ENCODE measurements around the gene PRPF31. TPM values are rescaled to one million over a fixed set of nuclear protein-coding genes. Genes with fewer than 3 reads are reported as not detected.

PRPF31 gene
- polyA plus RNA-seq, 1 donor: 55.9 TPM

DNA sequence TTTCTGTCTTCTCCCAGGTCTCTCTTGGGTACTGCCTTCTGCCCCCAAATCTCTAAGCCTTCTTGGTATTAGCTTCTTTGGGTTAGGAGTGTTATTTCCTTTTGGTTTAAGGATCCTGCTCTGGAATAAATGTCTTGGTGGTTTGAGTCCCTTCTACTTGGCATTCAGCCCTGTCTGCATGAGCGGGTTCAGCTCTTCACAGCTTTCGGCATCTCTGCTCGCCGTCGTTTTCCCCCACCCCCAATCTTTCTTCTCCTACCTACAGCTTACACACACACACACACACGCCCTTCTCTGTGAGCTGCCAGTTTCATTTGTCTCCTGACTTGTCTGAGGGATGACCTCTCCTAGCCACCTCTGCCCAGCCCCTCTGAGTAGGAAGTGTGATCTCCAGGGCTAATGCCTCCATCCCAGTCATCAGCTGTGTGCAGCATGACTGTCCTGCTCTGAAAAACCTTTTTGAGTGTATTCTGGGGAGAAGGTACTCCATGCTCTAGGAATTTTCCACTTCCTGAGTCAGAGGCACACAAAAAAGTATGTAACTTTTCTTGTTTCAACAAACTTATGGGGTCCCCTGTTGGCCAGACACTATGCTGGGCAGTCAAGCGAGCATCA, 26.7 kb downstream of the PRPF31 start:
- no peak for DNase-seq

DNA sequence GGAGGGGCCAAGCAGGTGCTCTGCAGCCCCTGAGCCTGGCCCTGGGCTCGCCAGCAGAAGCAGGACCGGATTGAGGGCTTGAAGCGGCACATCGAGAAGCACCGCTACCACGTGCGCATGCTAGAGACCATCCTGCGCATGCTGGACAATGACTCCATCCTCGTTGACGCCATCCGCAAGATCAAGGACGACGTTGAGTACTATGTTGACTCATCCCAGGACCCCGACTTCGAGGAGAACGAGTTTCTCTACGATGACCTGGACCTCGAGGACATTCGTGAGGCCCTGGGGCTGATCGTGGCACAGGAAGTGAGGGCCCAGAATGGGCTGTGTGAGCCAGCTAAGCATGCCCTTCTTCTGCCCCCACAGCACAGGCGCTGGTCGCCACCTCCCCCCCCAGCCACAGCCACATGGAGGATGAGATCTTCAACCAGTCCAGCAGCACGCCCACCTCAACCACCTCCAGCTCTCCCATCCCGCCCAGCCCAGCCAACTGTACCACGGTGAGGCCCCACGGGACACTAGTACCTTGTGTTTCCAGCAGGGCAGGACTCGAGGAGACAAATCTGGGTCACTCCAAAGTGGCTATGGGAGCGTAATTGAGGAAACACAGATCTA, 30.1 kb downstream of the PRPF31 start:
- no peak for DNase-seq

DNA sequence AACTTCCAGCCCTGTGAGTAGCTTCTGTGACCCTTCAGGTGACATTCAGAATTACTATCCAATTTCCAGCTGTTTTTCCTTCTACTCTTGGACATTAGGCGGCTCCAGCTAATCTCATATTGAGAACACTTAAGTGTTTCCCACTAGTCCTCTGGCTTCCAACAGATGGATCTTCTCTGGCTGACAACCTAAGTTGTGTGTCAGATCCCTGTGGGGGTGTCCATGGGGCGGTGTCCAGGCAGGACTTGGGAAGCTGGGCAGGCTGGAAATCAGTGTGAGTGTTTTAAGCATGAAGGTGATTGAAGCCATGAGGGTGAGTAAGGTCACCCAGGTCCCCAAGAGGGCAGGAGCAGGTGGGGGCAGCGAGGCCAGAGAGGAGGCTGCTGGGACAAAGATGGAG, 32.1 kb downstream of the PRPF31 start:
- no peak for DNase-seq

DNA sequence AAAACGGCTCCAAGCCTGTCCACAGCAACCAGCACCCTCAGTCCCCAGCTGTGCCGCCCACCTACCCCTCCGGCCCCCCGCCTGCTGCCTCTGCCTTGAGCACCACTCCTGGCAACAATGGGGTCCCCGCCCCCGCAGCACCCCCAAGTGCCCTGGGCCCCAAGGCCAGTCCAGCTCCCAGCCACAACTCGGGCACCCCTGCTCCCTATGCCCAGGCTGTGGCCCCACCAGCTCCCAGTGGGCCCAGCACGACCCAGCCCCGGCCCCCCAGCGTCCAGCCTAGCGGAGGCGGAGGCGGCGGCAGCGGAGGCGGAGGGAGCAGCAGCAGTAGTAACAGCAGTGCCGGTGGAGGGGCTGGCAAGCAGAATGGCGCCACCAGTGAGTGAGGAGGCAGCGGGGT, 32.6 kb downstream of the PRPF31 start:
- DNase-seq: no peak

DNA sequence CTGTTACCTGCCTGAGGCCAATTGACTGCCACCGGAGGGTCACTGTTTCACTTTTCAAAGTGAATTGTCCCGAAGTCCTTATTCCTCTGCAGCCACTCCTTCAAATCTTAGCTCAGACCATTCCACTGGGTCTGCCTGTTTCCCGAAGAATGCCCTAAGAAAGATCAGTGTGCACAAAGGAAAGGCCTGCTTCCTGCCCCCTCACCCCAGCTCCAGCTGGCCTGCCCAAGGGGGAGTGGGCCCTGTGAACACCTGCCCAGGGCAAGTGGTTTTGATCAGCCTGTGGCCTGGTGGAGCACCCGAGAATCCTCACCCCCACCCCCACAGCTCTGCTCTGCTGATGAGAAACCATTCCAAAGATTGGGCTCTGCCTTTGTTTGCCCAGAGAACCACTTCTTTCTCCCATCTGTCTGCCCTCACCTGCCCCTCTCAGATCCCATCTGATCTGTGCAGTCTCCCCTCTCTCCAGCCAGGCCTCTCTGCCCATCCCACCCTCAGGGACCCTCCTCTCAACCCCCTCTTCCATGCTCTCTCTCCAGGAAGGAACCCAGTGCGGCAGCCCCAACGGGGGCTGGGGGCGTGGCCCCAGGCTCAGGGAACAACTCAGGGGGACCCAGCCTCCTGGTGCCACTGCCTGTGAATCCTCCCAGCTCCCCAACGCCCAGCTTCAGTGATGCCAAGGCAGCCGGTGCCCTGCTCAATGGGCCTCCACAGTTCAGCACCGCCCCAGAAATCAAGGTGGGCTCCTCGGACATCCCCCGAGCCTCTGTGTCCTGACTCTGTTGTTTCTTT, 33.7 kb downstream of the PRPF31 start:
- DNase-seq: no peak

DNA sequence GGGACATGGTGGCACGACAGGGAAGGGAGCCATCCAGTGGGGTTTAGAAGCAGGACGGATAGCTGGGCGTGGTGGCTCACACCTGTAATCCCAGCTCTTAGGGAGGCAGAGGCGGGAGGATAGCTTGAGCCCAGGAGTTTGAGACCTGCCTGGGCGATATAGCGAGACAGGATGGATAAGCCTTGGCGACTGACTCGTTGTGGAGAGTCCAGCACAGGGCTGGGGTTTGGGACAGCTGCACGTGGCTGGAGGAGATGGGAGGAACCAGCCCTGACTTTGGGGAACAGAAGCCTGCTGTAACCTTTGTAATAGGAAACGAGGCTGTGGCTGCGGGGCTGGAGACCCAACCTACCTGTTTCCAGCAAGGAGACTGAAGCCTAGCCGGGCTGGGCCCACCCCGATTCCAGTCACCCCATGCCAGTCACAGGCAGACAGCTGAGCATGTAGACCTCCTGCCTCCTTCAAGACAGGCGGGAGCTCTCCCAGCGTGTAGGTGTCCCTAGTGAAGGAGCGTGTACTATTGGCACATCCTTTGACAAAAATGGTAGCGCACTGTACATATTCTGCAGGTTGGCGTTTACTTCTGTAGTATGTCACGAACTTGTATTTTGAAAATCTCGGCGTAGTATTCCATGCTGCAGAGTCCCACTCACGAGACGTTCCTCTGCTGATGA, 35.9 kb downstream of the PRPF31 start:
- DNase-seq: no peak

DNA sequence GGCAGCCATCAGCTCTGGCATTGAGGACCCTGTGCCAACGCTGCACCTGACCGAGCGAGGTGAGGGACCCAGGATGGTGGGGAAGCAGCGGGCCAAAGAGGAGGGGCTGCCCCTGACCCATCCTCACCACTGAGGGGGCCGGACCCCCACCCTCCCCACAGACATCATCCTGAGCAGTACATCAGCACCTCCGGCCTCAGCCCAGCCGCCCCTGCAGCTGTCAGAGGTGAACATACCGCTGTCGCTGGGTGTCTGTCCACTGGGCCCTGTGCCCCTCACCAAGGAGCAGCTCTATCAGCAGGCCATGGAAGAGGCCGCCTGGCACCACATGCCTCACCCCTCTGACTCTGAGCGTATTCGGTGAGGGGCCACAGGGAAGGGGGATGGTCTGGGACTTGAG, 36.7 kb downstream of the PRPF31 start:
- DNase-seq: no peak

DNA sequence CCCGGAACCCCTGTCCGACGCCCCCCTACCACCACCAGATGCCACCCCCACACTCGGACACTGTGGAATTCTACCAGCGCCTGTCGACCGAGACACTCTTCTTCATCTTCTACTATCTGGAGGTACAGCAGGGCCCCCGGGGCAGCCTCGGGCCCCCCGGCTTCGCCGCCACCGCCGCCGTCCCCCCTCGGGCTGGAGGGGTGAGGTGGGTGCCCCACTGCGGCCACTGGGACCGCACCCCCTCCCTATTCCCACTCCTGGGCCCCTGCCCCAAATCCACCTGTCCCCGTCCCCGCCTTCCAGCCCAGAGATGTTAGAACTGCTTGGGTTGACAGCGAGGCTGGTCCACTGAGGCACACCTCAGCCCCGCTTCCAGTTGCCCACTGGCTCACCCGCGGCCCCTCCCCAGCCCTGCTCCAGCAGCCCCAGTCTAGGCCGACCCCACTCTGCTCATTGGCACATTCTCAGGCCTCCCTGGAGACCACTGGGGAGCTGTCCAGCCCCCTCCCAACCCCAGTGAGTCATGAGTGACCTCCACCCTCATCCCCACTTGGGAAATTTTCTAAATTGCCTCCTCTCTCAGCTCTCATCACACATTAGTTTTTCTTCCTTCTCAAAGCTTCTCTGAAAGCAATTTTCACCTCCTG, 37.4 kb downstream of the PRPF31 start:
- DNase-seq: no peak

DNA sequence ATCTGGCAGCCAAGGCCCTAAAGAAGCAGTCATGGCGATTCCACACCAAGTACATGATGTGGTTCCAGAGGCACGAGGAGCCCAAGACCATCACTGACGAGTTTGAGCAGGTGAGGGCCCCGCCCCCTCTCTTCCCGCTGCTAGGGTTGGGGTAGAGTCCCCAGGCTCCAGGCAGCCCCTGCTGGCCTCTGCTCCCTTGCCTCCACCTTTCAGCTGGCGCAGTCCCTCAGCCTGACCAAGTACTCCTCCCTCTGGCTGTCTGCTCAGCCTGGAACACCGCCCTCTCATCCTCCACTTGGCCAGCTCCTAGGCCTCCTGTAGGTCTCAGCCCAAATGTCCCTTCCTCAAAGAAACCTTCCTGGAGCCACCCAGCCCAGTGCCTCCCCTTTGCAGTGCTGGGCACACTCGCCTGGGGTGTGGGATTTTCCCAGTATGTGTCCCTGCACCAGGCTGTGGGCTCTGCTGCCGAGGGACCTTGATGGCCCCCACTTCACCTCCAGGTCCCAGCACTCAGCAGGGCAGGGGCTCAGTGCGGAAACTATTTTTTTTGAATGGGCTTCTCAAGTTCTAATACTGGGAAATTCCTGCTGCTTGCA, 38.3 kb downstream of the PRPF31 start:
- no peak for DNase-seq

DNA sequence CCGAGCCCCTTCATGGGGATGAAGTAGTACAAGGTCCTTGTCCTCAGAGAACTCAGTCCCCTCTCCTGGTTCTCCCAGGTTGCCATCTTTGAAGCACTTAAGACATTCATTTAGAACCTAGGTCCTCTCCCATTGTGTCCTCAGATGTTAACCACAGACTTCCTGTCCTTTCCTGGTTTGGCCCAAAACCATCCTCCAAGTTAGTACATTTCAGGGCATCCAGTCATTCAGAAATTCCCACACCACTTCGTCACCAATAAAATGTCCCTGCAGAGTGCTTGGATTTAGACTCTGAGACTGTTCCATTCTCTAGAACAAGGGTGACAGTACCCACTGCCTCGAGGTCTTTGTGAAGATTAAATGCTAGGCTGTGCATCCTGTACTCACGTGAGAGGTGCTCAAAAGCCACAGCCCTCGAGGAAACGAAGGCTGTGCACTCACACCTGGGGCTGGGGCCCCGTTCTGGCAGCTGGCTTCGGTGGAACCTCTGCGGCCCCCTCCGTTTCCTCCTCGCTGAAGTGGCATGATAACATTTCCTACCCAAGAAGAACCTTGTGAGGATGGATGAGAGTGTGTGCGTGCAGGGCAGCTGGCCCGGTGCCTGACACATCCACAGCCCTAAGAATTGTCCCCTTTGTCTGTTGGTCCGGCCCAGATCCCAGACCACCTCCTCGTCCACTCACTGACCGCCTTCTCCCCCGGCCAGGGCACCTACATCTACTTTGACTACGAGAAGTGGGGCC, 39.2 kb downstream of the PRPF31 start:
- DNase-seq: no peak

DNA sequence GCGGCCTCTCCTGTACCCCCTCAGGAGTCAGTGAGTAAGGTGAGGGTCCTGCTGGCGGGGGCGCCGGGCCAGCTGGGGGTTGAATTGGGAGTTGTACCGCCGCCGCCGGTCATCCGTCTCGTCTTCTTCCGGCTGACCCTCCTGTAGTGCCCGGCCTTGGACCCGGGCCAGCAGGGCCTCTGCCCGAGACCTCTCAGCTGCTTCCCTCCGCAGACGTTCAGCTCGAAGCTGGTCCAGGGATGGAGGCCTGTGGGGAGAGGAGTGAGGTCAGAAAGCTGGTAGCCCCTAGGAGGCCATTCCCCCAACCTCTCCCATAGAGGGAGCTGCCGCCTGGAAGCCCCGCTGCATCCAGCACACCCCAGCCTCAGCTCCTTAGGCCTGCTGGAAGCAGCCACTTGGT, 40.1 kb downstream of the PRPF31 start:
- no peak for DNase-seq

DNA sequence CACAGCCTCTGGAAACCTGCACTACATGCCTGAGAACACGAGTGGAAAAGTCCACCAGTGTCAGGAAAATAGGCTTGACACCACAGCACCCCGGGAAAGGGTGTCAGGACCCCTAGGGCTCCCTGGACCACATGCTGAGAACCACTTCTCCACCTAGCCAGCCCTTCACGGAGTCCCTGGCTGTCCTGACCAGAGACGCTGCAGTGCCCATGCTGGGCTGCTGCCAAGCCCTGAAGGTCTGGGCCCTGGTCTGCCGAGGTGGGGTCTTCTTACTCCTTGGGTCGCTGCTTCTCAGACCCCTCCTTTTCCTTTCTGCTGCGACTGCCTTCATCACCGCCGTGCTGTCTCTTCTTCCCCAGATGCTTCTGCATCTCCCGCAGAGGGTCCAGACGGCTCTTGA, 40.9 kb downstream of the PRPF31 start:
- no peak for DNase-seq

DNA sequence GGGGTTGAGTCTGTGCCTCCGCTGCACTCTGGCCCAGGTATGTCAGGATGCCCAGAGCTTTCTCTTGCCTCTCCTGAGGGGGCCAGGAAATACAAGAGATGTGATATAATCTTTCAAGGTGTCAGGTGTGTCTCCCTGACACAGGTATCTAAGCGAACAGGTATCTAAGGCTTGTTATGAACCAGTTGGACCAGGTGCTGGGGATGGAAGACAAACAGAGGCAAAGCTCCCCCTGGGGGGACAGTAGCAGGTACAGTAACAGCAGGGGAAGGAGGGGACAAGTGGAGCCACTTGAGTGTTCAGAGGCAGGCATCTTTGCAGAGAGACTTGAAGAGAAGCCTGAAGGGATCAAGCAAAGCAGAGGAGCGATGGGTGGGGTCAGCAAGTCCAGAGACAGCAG, 41.4 kb downstream of the PRPF31 start:
- no peak for DNase-seq

DNA sequence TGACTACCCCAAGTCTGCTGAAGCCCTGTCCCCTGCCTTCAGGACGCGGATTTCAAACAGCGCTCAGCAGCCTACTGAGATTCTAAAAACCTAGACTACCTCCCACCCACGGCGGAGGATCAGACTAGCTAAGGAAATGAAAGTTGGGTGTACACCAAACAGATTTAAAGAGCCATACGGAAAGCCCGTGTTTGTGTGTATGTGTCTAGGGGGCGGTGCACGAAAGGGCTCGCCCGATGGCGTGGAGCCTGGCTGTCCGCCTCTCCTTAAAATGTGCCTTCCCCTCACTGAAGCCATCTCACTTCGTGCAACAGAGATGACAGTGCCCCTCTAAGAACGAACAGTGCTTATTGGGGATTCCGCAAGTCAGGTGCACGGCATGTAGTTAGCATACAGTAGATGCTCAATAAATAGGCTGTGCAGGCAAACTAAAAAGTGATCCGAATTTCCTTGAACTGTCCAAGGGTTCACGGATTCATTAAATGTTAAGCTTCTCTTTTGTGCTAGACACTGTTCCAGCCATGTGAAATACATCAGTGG, 43.3 kb downstream of the PRPF31 start:
- DNase-seq: no peak

DNA sequence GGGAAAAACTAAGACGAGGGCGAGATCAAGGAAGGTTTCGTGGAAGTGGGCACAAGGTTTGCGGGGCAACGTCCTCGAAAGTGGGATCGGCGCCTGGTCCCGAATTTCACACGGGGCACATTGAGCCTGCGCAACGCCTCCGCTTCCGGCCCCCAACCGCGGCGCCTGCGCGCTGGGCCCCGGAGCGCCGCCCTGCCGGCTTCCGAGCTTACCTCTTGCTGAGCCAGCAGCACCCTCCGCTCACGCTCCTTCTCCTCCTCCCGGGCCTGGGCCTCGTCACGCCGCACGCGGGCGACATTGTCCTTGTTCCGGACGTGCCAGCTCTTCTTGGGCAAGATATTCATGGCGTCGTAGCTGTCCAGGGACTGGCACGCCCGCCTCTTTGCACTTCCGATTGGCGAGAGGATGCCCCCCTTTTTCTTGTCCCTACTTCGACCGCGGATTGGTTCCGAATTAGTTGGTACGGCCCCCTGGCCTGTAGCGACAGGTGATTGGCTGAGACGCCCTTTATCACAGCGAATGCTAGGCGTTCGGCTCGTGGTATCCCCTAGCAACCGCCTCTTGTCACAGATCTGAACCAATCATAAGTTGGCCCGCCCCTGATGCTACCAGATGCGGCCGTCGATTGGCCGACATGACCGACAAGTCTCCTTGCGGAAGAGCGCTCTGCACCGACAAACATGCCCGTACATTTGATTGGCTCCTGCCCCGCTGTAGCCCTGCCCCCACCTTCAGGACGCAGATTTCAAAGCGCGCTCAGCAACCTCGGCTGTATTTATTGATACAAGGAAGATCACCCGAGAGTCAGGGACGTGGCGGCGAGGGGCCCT, 44.0 kb downstream of the PRPF31 start, which contains the start of gene LENG1:
TSS of gene LENG1 (minus strand) at position 370 of the 830 bp plus-strand sequence. CDS start at position 344, 26 bp downstream.
- DNase-seq: peak; percentile 99

DNA sequence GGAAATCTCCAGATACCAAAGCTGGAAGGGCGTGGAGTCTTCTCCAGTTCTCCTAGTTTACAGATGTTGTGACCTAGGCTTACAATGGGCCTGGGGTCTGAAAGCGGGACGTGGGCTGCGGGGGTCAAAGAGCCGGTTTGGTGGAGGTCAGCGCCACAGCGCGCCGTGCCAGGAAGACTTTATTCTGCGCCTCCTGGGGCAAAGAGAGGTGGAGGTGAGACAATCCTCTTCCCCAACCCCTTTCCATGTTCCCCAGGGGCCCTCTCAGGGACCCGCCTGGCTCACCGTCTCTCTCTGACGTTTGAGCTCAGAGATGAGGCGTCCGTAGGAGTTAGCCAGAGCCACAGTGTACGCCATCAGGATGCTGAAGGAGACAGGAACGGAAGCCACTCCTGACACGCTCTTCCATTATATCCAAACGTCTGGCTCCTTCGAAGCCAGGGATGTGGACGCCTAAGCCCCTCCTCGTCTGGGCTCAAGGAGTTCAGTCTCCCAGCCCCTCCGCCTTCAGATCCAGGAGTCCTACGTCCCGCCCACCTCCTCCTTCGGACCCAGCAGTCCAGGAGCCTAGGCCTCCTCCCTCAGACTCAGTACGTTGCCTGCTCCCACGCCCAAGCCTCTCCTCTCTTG, 44.7 kb downstream of the PRPF31 start:
- no peak for DNase-seq

DNA sequence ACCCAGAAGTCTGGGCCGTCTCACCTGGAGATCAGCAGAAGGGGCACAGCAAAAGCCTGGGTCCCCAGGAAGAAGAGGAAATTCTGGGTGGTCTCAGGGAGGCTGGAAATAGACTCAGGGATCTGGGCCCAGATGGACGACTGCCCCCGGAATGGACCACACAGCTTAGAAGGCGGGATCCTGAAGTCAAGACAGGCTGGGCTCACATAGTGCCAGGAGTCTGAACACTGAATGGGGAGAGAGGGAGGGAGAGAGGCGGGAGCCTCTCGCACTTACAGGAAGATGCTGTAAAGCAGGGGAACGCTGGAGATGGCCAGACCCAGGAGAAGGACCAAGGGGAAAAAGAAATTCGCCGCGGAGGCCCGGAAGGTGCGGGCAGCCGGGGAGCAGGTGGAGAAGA, 45.3 kb downstream of the PRPF31 start:
- DNase-seq: no peak

DNA sequence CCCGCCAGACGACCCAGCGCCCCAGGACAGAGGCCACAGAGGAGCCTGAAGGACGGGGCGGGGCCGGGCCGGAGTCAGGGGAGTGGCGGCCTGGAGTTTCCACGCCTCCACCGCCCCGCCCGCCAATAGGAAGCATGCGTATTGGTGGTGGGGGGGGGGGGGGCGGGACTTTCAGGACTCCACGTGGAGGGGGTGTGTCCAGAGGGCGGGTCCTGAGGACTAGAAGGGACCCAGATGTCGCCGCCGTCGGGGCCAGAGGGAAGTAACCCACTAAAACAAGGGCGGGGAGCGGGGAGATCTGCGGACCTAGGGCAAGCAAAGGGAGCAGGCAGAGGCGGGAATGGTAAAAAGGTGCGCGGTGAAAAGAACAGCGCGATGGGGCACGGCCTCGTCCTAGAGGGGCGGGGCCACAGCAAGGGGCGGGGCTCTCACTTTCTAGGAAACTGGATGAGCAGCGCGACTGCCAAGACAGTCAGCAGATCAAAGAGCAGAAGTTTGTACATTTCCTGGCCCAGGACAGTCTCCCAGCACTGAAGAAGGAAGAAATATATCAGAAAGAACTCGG, 46.8 kb downstream of the PRPF31 start:
- peak; percentile 63 for DNase-seq

DNA sequence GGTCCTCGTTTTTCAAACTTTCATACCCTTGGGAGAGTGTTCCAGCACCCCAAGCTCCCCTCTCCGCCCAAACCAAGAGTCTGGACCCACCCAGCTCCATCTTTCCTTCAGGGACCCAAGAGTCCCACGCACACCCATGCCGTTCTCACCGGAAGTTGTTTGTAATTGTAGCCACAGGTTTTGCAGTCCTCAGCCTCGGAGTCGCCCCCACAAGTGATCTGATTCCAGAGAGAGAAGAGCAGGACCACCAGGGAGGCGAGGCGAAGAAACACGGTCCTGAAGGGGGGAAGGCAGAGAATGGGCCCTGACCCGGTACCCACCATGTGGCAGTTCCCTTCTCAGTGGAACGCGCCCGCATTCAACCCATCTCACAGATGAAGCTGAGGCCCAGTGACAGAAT, 47.3 kb downstream of the PRPF31 start:
- DNase-seq: no peak
